Measurements from ENCODE around the gene PPP2R5A. TPM values are rescaled to one million over a fixed set of nuclear protein-coding genes. Genes with fewer than 3 reads are reported as not detected.

PPP2R5A gene
- polyA plus RNA-seq, 1 of the 3 experiments (the other 2 are of a cell fraction): 5.4 TPM

- Histone ChIP-seq H3K9ac (no peak overlapping the region), H4K20me1 (ENCODE audit: insufficient read depth) (no peaks in the 10 kb centered on the region), H3K27me3 (ENCODE audit: insufficient read depth) (no peaks in the 10 kb centered on the region), H3K4me1 (ENCODE audit: control insufficient read depth in 1 of 2, insufficient read depth in 2 of 2, low read depth in 1 of 2, low read length in 1 of 2) (no peaks in the 10 kb centered on the region), H2AFZ (ENCODE audit: low read depth) (no peak overlapping the region), H3K9me2 (no peaks in the 10 kb centered on the region), H3K27ac (ENCODE audit: low read depth in 2 of 2, low read length in 1 of 2) (no peak overlapping the region), H3K4me2 (no peak overlapping the region), H3K36me3 (replicated peaks in 1 of 2; ENCODE audit: control insufficient read depth in 1 of 2, insufficient read depth in 2 of 2, low read length in 1 of 2) (peaks cover 11 to 64% of the 10 kb centered on the region in 2 experiments), H3K9me3 (no peaks in the 10 kb centered on the region), H3F3A (replicated peaks; ENCODE audit: insufficient read depth) (no peaks in the 10 kb centered on the region), H3K79me2 (ENCODE audit: insufficient read depth) (no peaks in the 10 kb centered on the region), H3K4me3 (ENCODE audit: low read depth in 2 of 2, low read length in 1 of 2) (no peak overlapping the region)
- TF ChIP-seq GATA2 (CRISPR knock-in tag; IDR thresholded peaks at IDR 0.05): no peak
- TF ChIP-seq NRF1 (IDR thresholded peaks at IDR 0.05; ENCODE audit: low read depth, low read length): no peak
- TF ChIP-seq RXRA (IDR thresholded peaks at IDR 0.05; ENCODE audit: borderline replicate concordance, low read depth): no peak
- no peak for TF ChIP-seq EP300 (IDR thresholded peaks at IDR 0.05; ENCODE audit: borderline replicate concordance in 1 of 2, low read depth in 1 of 2, low read length in 1 of 2)
- TF ChIP-seq, protein P1, sequence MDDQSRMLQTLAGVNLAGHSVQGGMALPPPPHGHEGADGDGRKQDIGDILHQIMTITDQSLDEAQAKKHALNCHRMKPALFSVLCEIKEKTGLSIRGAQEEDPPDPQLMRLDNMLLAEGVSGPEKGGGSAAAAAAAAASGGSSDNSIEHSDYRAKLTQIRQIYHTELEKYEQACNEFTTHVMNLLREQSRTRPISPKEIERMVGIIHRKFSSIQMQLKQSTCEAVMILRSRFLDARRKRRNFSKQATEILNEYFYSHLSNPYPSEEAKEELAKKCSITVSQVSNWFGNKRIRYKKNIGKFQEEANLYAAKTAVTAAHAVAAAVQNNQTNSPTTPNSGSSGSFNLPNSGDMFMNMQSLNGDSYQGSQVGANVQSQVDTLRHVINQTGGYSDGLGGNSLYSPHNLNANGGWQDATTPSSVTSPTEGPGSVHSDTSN (IDR thresholded peaks at IDR 0.05): no peak
- TF ChIP-seq CHD2 (IDR thresholded peaks at IDR 0.05; ENCODE audit: low read length, partially characterized antibody): no peak
- no peak for DNase-seq
- ChIA-PET POLR2A (no interaction called here), CTCF (interaction anchor here (0.7 to 2.0 kb wide), 2 partner anchors 74 kb away, joined by 3 to 8 read pairs; no protein-coding TSS in a partner anchor)
- WGBS (ENCODE audit: low lambda C conversion rate): 99% methylated on average over 4 of the region's 4 CpGs
Measured at GRCh38 chr1:212381397-212382035, 96.3 kb downstream of the PPP2R5A start.

- DNase-seq: no peak
- POLR2A ChIA-PET: no interaction called here
Measured at GRCh38 chr1:212386029-212386428, 100.8 kb downstream of the PPP2R5A start.

More at GRCh38 chr1:212386029-212386428, 100.8 kb downstream of the PPP2R5A start:
- Histone ChIP-seq H3K4me1 (ENCODE audit: control insufficient read depth in 1 of 2, insufficient read depth in 2 of 2, low read depth in 1 of 2, low read length in 1 of 2) (no peaks in the 10 kb centered on the region), H3K9me2 (no peaks in the 10 kb centered on the region), H4K20me1 (ENCODE audit: insufficient read depth) (no peaks in the 10 kb centered on the region), H3K79me2 (ENCODE audit: insufficient read depth) (no peaks in the 10 kb centered on the region), H3K9ac (no peak overlapping the region), H2AFZ (ENCODE audit: low read depth) (no peak overlapping the region), H3K27ac (ENCODE audit: low read depth in 2 of 2, low read length in 1 of 2) (no peak overlapping the region), H3K9me3 (no peaks in the 10 kb centered on the region), H3K4me2 (no peak overlapping the region), H3F3A (replicated peaks; ENCODE audit: insufficient read depth) (no peaks in the 10 kb centered on the region), H3K36me3 (replicated peaks in 1 of 2; ENCODE audit: control insufficient read depth in 1 of 2, insufficient read depth in 2 of 2, low read length in 1 of 2) (peaks cover 5 to 36% of the 10 kb centered on the region in 2 experiments), H3K27me3 (ENCODE audit: insufficient read depth) (no peaks in the 10 kb centered on the region), H3K4me3 (ENCODE audit: low read depth in 2 of 2, low read length in 1 of 2) (no peak overlapping the region)
- TF ChIP-seq CHD2 (IDR thresholded peaks at IDR 0.05; ENCODE audit: low read length, partially characterized antibody): no peak
- TF ChIP-seq TAF1 (IDR thresholded peaks at IDR 0.05; ENCODE audit: borderline replicate concordance, low read depth, low read length): no peak
- TF ChIP-seq GABPA (IDR thresholded peaks at IDR 0.05; ENCODE audit: low read depth): no peak
- no peak for TF ChIP-seq POLR2AphosphoS5 (IDR thresholded peaks at IDR 0.05; ENCODE audit: low read depth, low read length)
- TF ChIP-seq IRF3 (IDR thresholded peaks at IDR 0.05; ENCODE audit: low read depth, low read length): no peak
- TF ChIP-seq RCOR1 (IDR thresholded peaks at IDR 0.05; ENCODE audit: low read length): no peak
- no peak for TF ChIP-seq FOXM1 (IDR thresholded peaks at IDR 0.05; ENCODE audit: low read depth)
- no peak for TF ChIP-seq MAX (IDR thresholded peaks at IDR 0.05; ENCODE audit: low read depth)
- no peak for TF ChIP-seq EZH2phosphoT487 (IDR thresholded peaks at IDR 0.05; ENCODE audit: borderline replicate concordance, low read depth)
- CTCF ChIA-PET: no interaction called here
- 60% methylated on average over 1 of the region's 1 CpG for WGBS (ENCODE audit: low lambda C conversion rate)
